Trophoblast cell (in vitro differentiated cells and primary cell): ENCODE data around the gene PAX5.

Experiments
- DNase-seq, 2 donors: peaks; one replicate each; pipeline ENCODE4 v3.0.0-alpha.2; 2016
- H2AFZ ChIP-seq: 2 replicates; pipeline ENCODE4 v1.6.1; 2013; ENCODE audit warnings: low read length, moderate library complexity, mild to moderate bottlenecking; ENCODE audit not compliant: insufficient read depth, poor library complexity
- H2AK5ac ChIP-seq: 2 replicates; pipeline ENCODE4 v1.6.1; 2013; ENCODE audit warnings: mild to moderate bottlenecking, low read length
- H2BK120ac ChIP-seq: 2 replicates; pipeline ENCODE4 v1.6.1; 2013; ENCODE audit warnings: low read length, mild to moderate bottlenecking, moderate library complexity; ENCODE audit not compliant: insufficient read depth, poor library complexity
- H2BK12ac ChIP-seq: 2 replicates; pipeline ENCODE4 v1.6.1; 2013; ENCODE audit warnings: mild to moderate bottlenecking, low read length, moderate library complexity
- H2BK5ac ChIP-seq: 2 replicates; pipeline ENCODE4 v1.6.1; 2013; ENCODE audit warnings: low read length, low read depth, moderate library complexity, mild to moderate bottlenecking; ENCODE audit not compliant: poor library complexity
- H3K14ac ChIP-seq: 2 replicates; pipeline ENCODE4 v1.6.1; 2013; ENCODE audit warnings: mild to moderate bottlenecking, low read length
- H3K18ac ChIP-seq: 2 replicates; pipeline ENCODE4 v1.6.1; 2013; ENCODE audit warnings: mild to moderate bottlenecking, low read length
- H3K23ac ChIP-seq: 2 replicates; pipeline ENCODE4 v1.6.1; 2013; ENCODE audit warnings: low read length
- H3K27ac ChIP-seq: 2 replicates; pipeline ENCODE4 v1.5.1; 2013; ENCODE audit warnings: low read depth, mild to moderate bottlenecking, inconsistent platforms, low read length, moderate library complexity
- H3K27me3 ChIP-seq: 2 replicates; pipeline ENCODE4 v1.6.1; 2013; ENCODE audit warnings: inconsistent platforms, mild to moderate bottlenecking, low read length, moderate library complexity; ENCODE audit not compliant: insufficient read depth
- H3K36me3 ChIP-seq, 2 experiments: 1 replicate in 1 of 2; 2 replicates in 1 of 2; pipeline ENCODE4 v1.6.1; 2013; ENCODE audit warnings: low read length in 2 of 2, mild to moderate bottlenecking in 2 of 2, moderate library complexity in 1 of 2; ENCODE audit not compliant: insufficient read depth in 2 of 2, control insufficient read depth in 1 of 2
- H3K4ac ChIP-seq: 2 replicates; pipeline ENCODE4 v1.6.1; 2013; ENCODE audit warnings: low read depth, mild to moderate bottlenecking, low read length, moderate library complexity
- H3K4me1 ChIP-seq, 2 experiments: 1 replicate in 1 of 2; 2 replicates in 1 of 2; pipeline ENCODE4 v1.6.1; 2013; ENCODE audit warnings: low read length in 2 of 2, mild to moderate bottlenecking in 2 of 2, moderate library complexity in 1 of 2; ENCODE audit not compliant: insufficient read depth in 2 of 2, control insufficient read depth in 1 of 2
- H3K4me2 ChIP-seq: 2 replicates; pipeline ENCODE4 v1.6.1; 2013; ENCODE audit warnings: inconsistent platforms, mild to moderate bottlenecking, low read length, moderate library complexity
- H3K4me3 ChIP-seq: 2 replicates; pipeline ENCODE4 v1.5.1; 2013; ENCODE audit warnings: mild to moderate bottlenecking, low read depth, low read length, inconsistent platforms
- H3K79me1 ChIP-seq: one replicate; pipeline ENCODE4 v1.6.1; 2013; ENCODE audit warnings: low read length
- H3K79me2 ChIP-seq: 2 replicates; pipeline ENCODE4 v1.6.1; 2013; ENCODE audit warnings: low read length, mild to moderate bottlenecking; ENCODE audit not compliant: control insufficient read depth, insufficient read depth, poor library complexity
- H3K9ac ChIP-seq: 2 replicates; pipeline ENCODE4 v1.6.1; 2013; ENCODE audit warnings: mild to moderate bottlenecking, low read length
- H3K9me3 ChIP-seq: 2 replicates; pipeline ENCODE4 v1.6.1; 2013; ENCODE audit warnings: low read depth, mild to moderate bottlenecking, control low read depth, inconsistent platforms, low read length; ENCODE audit not compliant: insufficient read depth
- H4K12ac ChIP-seq: 2 replicates; pipeline ENCODE4 v1.6.1; 2013; ENCODE audit warnings: low read depth, mild to moderate bottlenecking, low read length, moderate library complexity
- H4K8ac ChIP-seq: 2 replicates; pipeline ENCODE4 v1.6.1; 2013; ENCODE audit warnings: low read depth, mild to moderate bottlenecking, low read length, moderate library complexity
- H4K91ac ChIP-seq: one replicate; pipeline ENCODE4 v1.6.1; 2013; ENCODE audit warnings: low read depth, mild to moderate bottlenecking, low read length, moderate library complexity
- WGBS: extraction: QIAGEN DNeasy Blood & Tissue Kit; methylation state at CpG from one replicate; pipeline ENCODE4 v1.1.7; 2013; ENCODE audit warnings: missing lambda C conversion rate; ENCODE audit not compliant: insufficient read length, insufficient coverage; ENCODE audit errors: extremely low coverage; 5-methylcytosine and 5-hydroxymethylcytosine counted together

The PAX5 gene

GRCh38 chr9:37031081-37031480, 3.0 kb downstream of the PAX5 start:
- H4K12ac ChIP-seq: no peak overlapping the region
- no peak overlapping the region for H3K9ac ChIP-seq
- H4K91ac ChIP-seq: no peak overlapping the region
- no peaks in the 10 kb centered on the region for H3K36me3 ChIP-seq
- no peak overlapping the region for H2BK5ac ChIP-seq
- H2AK5ac ChIP-seq: no peak overlapping the region
- H3K4me3 ChIP-seq: no peak overlapping the region
- H3K79me2 ChIP-seq: no peaks in the 10 kb centered on the region
- H3K27me3 ChIP-seq: peaks cover 95% of the 10 kb centered on the region
- no peak overlapping the region for H3K4me2 ChIP-seq
- H2AFZ ChIP-seq: no peak overlapping the region
- no peak overlapping the region for H2BK12ac ChIP-seq
- H3K27ac ChIP-seq: no peak overlapping the region
- H3K14ac ChIP-seq: no peak overlapping the region
- no peak overlapping the region for H3K4ac ChIP-seq
- H3K23ac ChIP-seq: no peak overlapping the region
- H3K4me1 ChIP-seq: peaks cover 16 to 23% of the 10 kb centered on the region in 2 experiments
- DNase-seq: no peak
- H4K8ac ChIP-seq: no peak overlapping the region
- H2BK120ac ChIP-seq: no peak overlapping the region
- H3K18ac ChIP-seq: no peak overlapping the region
- H3K9me3 ChIP-seq: peaks cover 12% of the 10 kb centered on the region
- no peaks in the 10 kb centered on the region for H3K79me1 ChIP-seq
- WGBS: no CpG with 5 or more reads among the region's 4 CpGs

- Histone ChIP-seq H2BK12ac (no peak overlapping the region), H3K79me2 (no peaks in the 10 kb centered on the region), H4K8ac (no peak overlapping the region), H3K79me1 (no peaks in the 10 kb centered on the region), H3K36me3 (no peaks in the 10 kb centered on the region), H2BK120ac (no peak overlapping the region), H3K9ac (no peak overlapping the region), H2AFZ (no peak overlapping the region), H4K91ac (no peak overlapping the region), H3K4me1 (peaks cover 16 to 21% of the 10 kb centered on the region in 2 experiments), H3K27ac (no peak overlapping the region), H3K4me2 (no peak overlapping the region), H3K27me3 (peaks cover 95% of the 10 kb centered on the region), H2BK5ac (no peak overlapping the region), H3K4ac (no peak overlapping the region), H3K18ac (no peak overlapping the region), H3K23ac (no peak overlapping the region), H3K14ac (no peak overlapping the region), H4K12ac (no peak overlapping the region), H3K9me3 (peaks cover 12% of the 10 kb centered on the region), H3K4me3 (no peak overlapping the region), H2AK5ac (no peak overlapping the region)
- no CpG with 5 or more reads among the region's 7 CpGs for WGBS
- no peak for DNase-seq
Observed at GRCh38 chr9:37030611-37030939, 3.5 kb downstream of the PAX5 start.

GRCh38 chr9:37029776-37030610, 4.1 kb downstream of the PAX5 start:
- Histone ChIP-seq H3K14ac (no peak overlapping the region), H2AK5ac (no peak overlapping the region), H3K27ac (no peak overlapping the region), H3K36me3 (no peaks in the 10 kb centered on the region), H4K12ac (no peak overlapping the region), H4K91ac (no peak overlapping the region), H2BK120ac (no peak overlapping the region), H2BK12ac (no peak overlapping the region), H3K9ac (no peak overlapping the region), H3K27me3 (peaks cover 95% of the 10 kb centered on the region), H2AFZ (no peak overlapping the region), H3K4me2 (no peak overlapping the region), H3K79me2 (no peaks in the 10 kb centered on the region), H2BK5ac (no peak overlapping the region), H3K4me3 (no peak overlapping the region), H3K18ac (no peak overlapping the region), H3K4me1 (peaks cover 16% of the 10 kb centered on the region in 2 experiments), H3K23ac (no peak overlapping the region), H3K9me3 (peaks cover 12% of the 10 kb centered on the region), H3K4ac (no peak overlapping the region), H4K8ac (no peak overlapping the region), H3K79me1 (no peaks in the 10 kb centered on the region)
- WGBS: no CpG with 5 or more reads among the region's 53 CpGs
- no peak for DNase-seq

DNA sequence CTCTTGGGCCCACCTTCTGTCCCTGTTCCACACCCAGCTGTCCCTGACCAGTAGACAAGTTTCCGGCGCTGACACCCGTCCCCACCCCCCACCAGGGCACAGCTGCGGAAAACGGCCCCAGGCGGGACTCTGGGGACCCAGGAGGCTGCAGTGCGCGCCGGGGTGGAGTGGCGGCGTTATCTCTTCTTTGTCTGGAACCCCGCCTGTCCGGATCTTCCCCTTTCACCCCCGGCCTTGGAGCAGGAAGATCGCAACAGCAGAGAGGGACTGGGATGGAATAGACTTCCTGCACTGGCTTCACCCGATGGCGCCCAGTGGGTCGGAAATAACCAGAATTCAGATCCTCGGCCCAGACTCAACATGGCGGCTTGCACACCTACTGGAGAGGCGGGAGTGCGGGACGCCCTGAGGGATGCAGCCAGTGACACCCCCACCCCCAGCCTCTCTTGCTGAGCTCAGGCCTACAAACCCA, 4.7 kb downstream of the PAX5 start:
- Histone ChIP-seq H3K79me2 (no peaks in the 10 kb centered on the region), H3K36me3 (no peaks in the 10 kb centered on the region), H3K18ac (no peak overlapping the region), H3K4me2 (no peak overlapping the region), H3K27ac (no peak overlapping the region), H3K23ac (no peak overlapping the region), H3K4me3 (no peak overlapping the region), H3K14ac (no peak overlapping the region), H4K12ac (no peak overlapping the region), H2AK5ac (no peak overlapping the region), H3K9ac (no peak overlapping the region), H2BK5ac (no peak overlapping the region), H3K79me1 (no peaks in the 10 kb centered on the region), H3K9me3 (peaks cover 12% of the 10 kb centered on the region), H4K8ac (no peak overlapping the region), H2BK120ac (no peak overlapping the region), H3K4ac (no peak overlapping the region), H2AFZ (no peak overlapping the region), H4K91ac (no peak overlapping the region), H3K27me3 (peaks cover 95% of the 10 kb centered on the region), H2BK12ac (no peak overlapping the region), H3K4me1 (peaks cover 11 to 14% of the 10 kb centered on the region in 2 experiments)
- WGBS: no CpG with 5 or more reads among the region's 23 CpGs
- no peak for DNase-seq
